PC-3 (cell line): ENCODE measurements around the gene CCL13.

Experiments
- CTCF ChIP-seq: fragments of 300-600 bp; sonication (generic); conservative IDR thresholded peaks from 2 replicates; pipeline ENCODE4 v1.5.1; 2017; ENCODE audit warnings: antibody characterized with exemption, low read depth, mild to moderate bottlenecking, low read length
- EZH2 ChIP-seq: fragments of 300-600 bp; sonication (generic); IDR thresholded peaks from one replicate; pipeline ENCODE4 v1.6.1; 2017; ENCODE audit warnings: antibody characterized with exemption, mild to moderate bottlenecking, low read length; ENCODE audit not compliant: unreplicated experiment
- EZH2phosphoT487 ChIP-seq: fragments of 300-600 bp; sonication (generic); IDR thresholded peaks from 2 replicates; pipeline ENCODE4 v1.6.1; 2018; ENCODE audit warnings: mild to moderate bottlenecking, antibody characterized with exemption, low read length, borderline replicate concordance

GRCh38 chr17:34383216-34383615 is 26.9 kb downstream of the CCL13 start:
- TF ChIP-seq CTCF (no peak), EZH2 (no peak), EZH2phosphoT487 (no peak)
